Natural killer cell (primary cell): ENCODE measurements around the gene APBA2. TPM values are rescaled to one million over a fixed set of nuclear protein-coding genes. Genes with fewer than 3 reads are reported as not detected.

Experiments used
- ATAC-seq, 3 donors: fragments of 150-1000 bp in 2 of 3; fragments of 200-7000 bp in 1 of 3; cut with Tn5 transposase; 1 replicate in 1 of 3; 2 replicates in 2 of 3; pipeline ENCODE4 v1.10.0; 2021; ENCODE audit warnings: mild to moderate bottlenecking in 2 of 3, moderate library complexity in 2 of 3
- DNase-seq, 2 donors: peaks; one replicate each; pipeline versions ENCODE4 v3.0.0 to v3.0.0-alpha.2; 2013 to 2021; ENCODE audit warnings: mixed read lengths in 1 of 2
- H3K27ac ChIP-seq: one replicate; pipeline ENCODE4 v1.5.1; 2013; ENCODE audit warnings: mild to moderate bottlenecking, low read length
- H3K27me3 ChIP-seq: one replicate; pipeline ENCODE4 v1.6.1; 2013; ENCODE audit warnings: low read length; ENCODE audit not compliant: control insufficient read depth, insufficient read depth
- H3K36me3 ChIP-seq: one replicate; pipeline ENCODE4 v1.6.1; 2013; ENCODE audit warnings: low read length; ENCODE audit not compliant: control insufficient read depth, insufficient read depth
- H3K4me1 ChIP-seq: one replicate; pipeline ENCODE4 v1.6.1; 2013; ENCODE audit warnings: low read length; ENCODE audit not compliant: control insufficient read depth, insufficient read depth
- H3K4me3 ChIP-seq: one replicate; pipeline ENCODE4 v1.5.1; 2013; ENCODE audit warnings: low read length
- H3K9me3 ChIP-seq: one replicate; pipeline ENCODE4 v1.6.1; 2013; ENCODE audit warnings: low read length; ENCODE audit not compliant: control insufficient read depth, insufficient read depth
- H3K27ac Mint-ChIP-seq, 2 donors: one replicate each; pipeline ENCODE4 v1.8.0; 2022; ENCODE audit warnings: mild to moderate bottlenecking in 2 of 2, mixed read lengths in 2 of 2, moderate library complexity in 1 of 2
- H3K27me3 Mint-ChIP-seq, 2 donors: one replicate each; pipeline ENCODE4 v1.8.0; 2022; ENCODE audit warnings: low read depth in 2 of 2, mixed read lengths in 2 of 2
- H3K36me3 Mint-ChIP-seq: one replicate; pipeline ENCODE4 v1.8.0; 2022; ENCODE audit warnings: mixed read lengths
- H3K4me1 Mint-ChIP-seq, 2 donors: one replicate each; pipeline ENCODE4 v1.8.0; 2022; ENCODE audit warnings: mixed read lengths in 2 of 2
- H3K4me3 Mint-ChIP-seq: one replicate; pipeline ENCODE4 v1.8.0; 2022; ENCODE audit warnings: mild to moderate bottlenecking, moderate library complexity, mixed read lengths
- H3K9me3 Mint-ChIP-seq, 2 donors: one replicate each; pipeline ENCODE4 v1.8.0; 2022; ENCODE audit warnings: mixed read lengths in 2 of 2
- CTCF ChIP-seq: fragments of 200-600 bp; IDR thresholded peaks from one replicate; pipeline ENCODE4 v1.8.0; 2022; ENCODE audit warnings: antibody characterized with exemption
- WGBS: methylation state at CpG from one replicate; pipeline ENCODE4 v1.1.7; 2013; ENCODE audit warnings: missing lambda C conversion rate; ENCODE audit not compliant: insufficient coverage; 5-methylcytosine and 5-hydroxymethylcytosine counted together
- intact Hi-C: fragments of 100-400 bp; cut with micrococcal nuclease; formaldehyde crosslinking; loops from one replicate; pipeline ENCODE4 v1.14.2; 2022
- total RNA-seq, 4 donors: library from RNA; stranded (reverse); fragments of 120-200 nt in 1 of 4; gene quantifications; one replicate each; pipeline versions ENCODE4 v1.2.3 to v1.2.4, GENCODE V29; 2013 to 2022

APBA2 gene
- total RNA-seq, 3 donors from 2014 or later (not counting 1 experiment from before 2014, with no cell fraction given), result 96.4 to 119 (median 97.9) TPM

- DNase-seq (peak in 1 of 2 donors; percentile 53), ATAC-seq (peak in 2 of 3 donors; percentile 36 to 38)
- Mint-ChIP-seq H3K9me3 (no peaks in the 10 kb centered on the region), H3K27me3 (no peaks in the 10 kb centered on the region), H3K4me1 (peaks cover 47 to 58% of the 10 kb centered on the region in 2 donors), H3K36me3 (peaks cover 4% of the 10 kb centered on the region), H3K27ac (peak overlapping the region; percentile 71 to 78), H3K4me3 (peak overlapping the region; percentile 81)
- 57% methylated on average over 17 of the region's 17 CpGs for WGBS
- Histone ChIP-seq H3K27me3 (no peaks in the 10 kb centered on the region), H3K27ac (peak overlapping the region; percentile 59), H3K9me3 (no peaks in the 10 kb centered on the region), H3K4me1 (peaks cover 45% of the 10 kb centered on the region), H3K36me3 (peaks cover 2% of the 10 kb centered on the region), H3K4me3 (peak overlapping the region; percentile 34)
- no peak for TF ChIP-seq CTCF
- intact Hi-C loops, result no loop called here
Measured at GRCh38 chr15:28919201-28919635, 33.4 kb downstream of the APBA2 start.

- WGBS, result 72% methylated on average over 13 of the region's 13 CpGs
- Histone ChIP-seq H3K36me3 (peaks cover 2% of the 10 kb centered on the region), H3K27ac (peak overlapping the region; percentile 59), H3K4me3 (peak overlapping the region; percentile 34), H3K9me3 (no peaks in the 10 kb centered on the region), H3K4me1 (peaks cover 45% of the 10 kb centered on the region), H3K27me3 (no peaks in the 10 kb centered on the region)
- no peak for TF ChIP-seq CTCF
- ATAC-seq (peak in 2 of 3 donors; percentile 38 to 46), DNase-seq (peak in 1 of 2 donors; percentile 49)
- H3K9me3 Mint-ChIP-seq, result no peaks in the 10 kb centered on the region
- H3K4me1 Mint-ChIP-seq, result peaks cover 54 to 65% of the 10 kb centered on the region in 2 donors
- H3K4me3 Mint-ChIP-seq, result peak overlapping the region; percentile 81
- peaks cover 10% of the 10 kb centered on the region for H3K36me3 Mint-ChIP-seq
- H3K27me3 Mint-ChIP-seq, result no peaks in the 10 kb centered on the region
- intact Hi-C loops, result no loop called here
- H3K27ac Mint-ChIP-seq, result peak overlapping the region; percentile 71 to 78
Measured at GRCh38 chr15:28919679-28920655, 34.2 kb downstream of the APBA2 start.

- no peak overlapping the region for H3K4me3 ChIP-seq
- ATAC-seq, result no peak
- peak in 1 of 2 donors; percentile 25 for DNase-seq
- Mint-ChIP-seq H3K4me3 (peak overlapping the region; percentile 81), H3K9me3 (no peaks in the 10 kb centered on the region), H3K4me1 (peaks cover 58 to 74% of the 10 kb centered on the region in 2 donors), H3K36me3 (peaks cover 10% of the 10 kb centered on the region), H3K27me3 (no peaks in the 10 kb centered on the region), H3K27ac (peak overlapping the region; percentile 71 to 78)
- H3K36me3 ChIP-seq, result peaks cover 2% of the 10 kb centered on the region
- intact Hi-C loops, result no loop called here
- 49% methylated on average over 5 of the region's 5 CpGs for WGBS
- H3K9me3 ChIP-seq, result no peaks in the 10 kb centered on the region
- no peak for TF ChIP-seq CTCF
- H3K27me3 ChIP-seq, result no peaks in the 10 kb centered on the region
- peak overlapping the region; percentile 2 for H3K27ac ChIP-seq
- peaks cover 45% of the 10 kb centered on the region for H3K4me1 ChIP-seq
Measured at GRCh38 chr15:28920781-28921331, 35.1 kb downstream of the APBA2 start.
